Astrocyte (in vitro differentiated cells and primary cell): Measurements from ENCODE around the gene PREX1.

Experiments used
- CTCF ChIP-seq: IDR thresholded peaks from 2 replicates; pipeline ENCODE4 v1.5.1; 2011; ENCODE audit warnings: low read depth, mild to moderate bottlenecking, inconsistent platforms, low read length, moderate library complexity; ENCODE audit not compliant: insufficient read depth
- EZH2 ChIP-seq: IDR thresholded peaks from 2 replicates; pipeline ENCODE4 v1.6.1; 2012; ENCODE audit warnings: mild to moderate bottlenecking, low read length, inconsistent platforms; ENCODE audit not compliant: insufficient read depth

- TF ChIP-seq CTCF (no peak), EZH2 (no peak)
These were observed 18.1 kb downstream of the PREX1 start for GRCh38 chr20:48809673-48810072.
